Measurements from ENCODE around the gene AFF2. TPM values are rescaled to one million over a fixed set of nuclear protein-coding genes. Genes with fewer than 3 reads are reported as not detected.

The AFF2 gene
- polyA plus RNA-seq, 1 of the 3 experiments (the other 2 are of a cell fraction), result not detected

DNA sequence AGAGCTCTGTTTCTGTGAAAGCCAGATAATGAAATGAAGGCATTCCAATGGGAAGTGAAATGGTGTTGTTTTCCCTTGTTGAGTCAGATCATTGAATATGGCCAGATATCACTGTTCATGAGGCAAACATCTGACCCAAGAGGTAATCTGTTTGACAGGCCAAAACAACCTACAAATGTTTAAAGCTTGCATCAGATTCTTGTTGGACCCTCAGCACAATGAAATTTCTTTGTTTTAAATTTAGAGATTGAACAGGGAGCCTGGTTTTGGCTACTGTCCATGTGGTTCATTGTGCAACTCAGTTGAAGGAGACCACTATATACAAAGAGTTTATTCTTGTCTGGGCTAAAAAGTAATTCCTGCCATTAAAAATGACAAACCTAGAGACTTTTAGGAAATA, 159.1 kb downstream of the AFF2 start:
- TF ChIP-seq, protein P1, sequence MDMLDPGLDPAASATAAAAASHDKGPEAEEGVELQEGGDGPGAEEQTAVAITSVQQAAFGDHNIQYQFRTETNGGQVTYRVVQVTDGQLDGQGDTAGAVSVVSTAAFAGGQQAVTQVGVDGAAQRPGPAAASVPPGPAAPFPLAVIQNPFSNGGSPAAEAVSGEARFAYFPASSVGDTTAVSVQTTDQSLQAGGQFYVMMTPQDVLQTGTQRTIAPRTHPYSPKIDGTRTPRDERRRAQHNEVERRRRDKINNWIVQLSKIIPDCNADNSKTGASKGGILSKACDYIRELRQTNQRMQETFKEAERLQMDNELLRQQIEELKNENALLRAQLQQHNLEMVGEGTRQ (IDR thresholded peaks at IDR 0.05; ENCODE audit: borderline replicate concordance, low read depth, low read length), result no peak
- no peak for TF ChIP-seq FOXJ3 (CRISPR knock-in tag; IDR thresholded peaks at IDR 0.05)
- TF ChIP-seq JUND (IDR thresholded peaks at IDR 0.05), result no peak
- TF ChIP-seq, protein P2, sequence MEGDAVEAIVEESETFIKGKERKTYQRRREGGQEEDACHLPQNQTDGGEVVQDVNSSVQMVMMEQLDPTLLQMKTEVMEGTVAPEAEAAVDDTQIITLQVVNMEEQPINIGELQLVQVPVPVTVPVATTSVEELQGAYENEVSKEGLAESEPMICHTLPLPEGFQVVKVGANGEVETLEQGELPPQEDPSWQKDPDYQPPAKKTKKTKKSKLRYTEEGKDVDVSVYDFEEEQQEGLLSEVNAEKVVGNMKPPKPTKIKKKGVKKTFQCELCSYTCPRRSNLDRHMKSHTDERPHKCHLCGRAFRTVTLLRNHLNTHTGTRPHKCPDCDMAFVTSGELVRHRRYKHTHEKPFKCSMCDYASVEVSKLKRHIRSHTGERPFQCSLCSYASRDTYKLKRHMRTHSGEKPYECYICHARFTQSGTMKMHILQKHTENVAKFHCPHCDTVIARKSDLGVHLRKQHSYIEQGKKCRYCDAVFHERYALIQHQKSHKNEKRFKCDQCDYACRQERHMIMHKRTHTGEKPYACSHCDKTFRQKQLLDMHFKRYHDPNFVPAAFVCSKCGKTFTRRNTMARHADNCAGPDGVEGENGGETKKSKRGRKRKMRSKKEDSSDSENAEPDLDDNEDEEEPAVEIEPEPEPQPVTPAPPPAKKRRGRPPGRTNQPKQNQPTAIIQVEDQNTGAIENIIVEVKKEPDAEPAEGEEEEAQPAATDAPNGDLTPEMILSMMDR (IDR thresholded peaks at IDR 0.05), result no peak
- no peak for TF ChIP-seq YY1 (IDR thresholded peaks at IDR 0.05; ENCODE audit: low read depth)
- TF ChIP-seq, protein P3, sequence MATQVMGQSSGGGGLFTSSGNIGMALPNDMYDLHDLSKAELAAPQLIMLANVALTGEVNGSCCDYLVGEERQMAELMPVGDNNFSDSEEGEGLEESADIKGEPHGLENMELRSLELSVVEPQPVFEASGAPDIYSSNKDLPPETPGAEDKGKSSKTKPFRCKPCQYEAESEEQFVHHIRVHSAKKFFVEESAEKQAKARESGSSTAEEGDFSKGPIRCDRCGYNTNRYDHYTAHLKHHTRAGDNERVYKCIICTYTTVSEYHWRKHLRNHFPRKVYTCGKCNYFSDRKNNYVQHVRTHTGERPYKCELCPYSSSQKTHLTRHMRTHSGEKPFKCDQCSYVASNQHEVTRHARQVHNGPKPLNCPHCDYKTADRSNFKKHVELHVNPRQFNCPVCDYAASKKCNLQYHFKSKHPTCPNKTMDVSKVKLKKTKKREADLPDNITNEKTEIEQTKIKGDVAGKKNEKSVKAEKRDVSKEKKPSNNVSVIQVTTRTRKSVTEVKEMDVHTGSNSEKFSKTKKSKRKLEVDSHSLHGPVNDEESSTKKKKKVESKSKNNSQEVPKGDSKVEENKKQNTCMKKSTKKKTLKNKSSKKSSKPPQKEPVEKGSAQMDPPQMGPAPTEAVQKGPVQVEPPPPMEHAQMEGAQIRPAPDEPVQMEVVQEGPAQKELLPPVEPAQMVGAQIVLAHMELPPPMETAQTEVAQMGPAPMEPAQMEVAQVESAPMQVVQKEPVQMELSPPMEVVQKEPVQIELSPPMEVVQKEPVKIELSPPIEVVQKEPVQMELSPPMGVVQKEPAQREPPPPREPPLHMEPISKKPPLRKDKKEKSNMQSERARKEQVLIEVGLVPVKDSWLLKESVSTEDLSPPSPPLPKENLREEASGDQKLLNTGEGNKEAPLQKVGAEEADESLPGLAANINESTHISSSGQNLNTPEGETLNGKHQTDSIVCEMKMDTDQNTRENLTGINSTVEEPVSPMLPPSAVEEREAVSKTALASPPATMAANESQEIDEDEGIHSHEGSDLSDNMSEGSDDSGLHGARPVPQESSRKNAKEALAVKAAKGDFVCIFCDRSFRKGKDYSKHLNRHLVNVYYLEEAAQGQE (IDR thresholded peaks at IDR 0.05; ENCODE audit: low read depth, low read length), result no peak
- TF ChIP-seq FOXM1 (IDR thresholded peaks at IDR 0.05; ENCODE audit: low read depth), result no peak
- TF ChIP-seq, protein P4, sequence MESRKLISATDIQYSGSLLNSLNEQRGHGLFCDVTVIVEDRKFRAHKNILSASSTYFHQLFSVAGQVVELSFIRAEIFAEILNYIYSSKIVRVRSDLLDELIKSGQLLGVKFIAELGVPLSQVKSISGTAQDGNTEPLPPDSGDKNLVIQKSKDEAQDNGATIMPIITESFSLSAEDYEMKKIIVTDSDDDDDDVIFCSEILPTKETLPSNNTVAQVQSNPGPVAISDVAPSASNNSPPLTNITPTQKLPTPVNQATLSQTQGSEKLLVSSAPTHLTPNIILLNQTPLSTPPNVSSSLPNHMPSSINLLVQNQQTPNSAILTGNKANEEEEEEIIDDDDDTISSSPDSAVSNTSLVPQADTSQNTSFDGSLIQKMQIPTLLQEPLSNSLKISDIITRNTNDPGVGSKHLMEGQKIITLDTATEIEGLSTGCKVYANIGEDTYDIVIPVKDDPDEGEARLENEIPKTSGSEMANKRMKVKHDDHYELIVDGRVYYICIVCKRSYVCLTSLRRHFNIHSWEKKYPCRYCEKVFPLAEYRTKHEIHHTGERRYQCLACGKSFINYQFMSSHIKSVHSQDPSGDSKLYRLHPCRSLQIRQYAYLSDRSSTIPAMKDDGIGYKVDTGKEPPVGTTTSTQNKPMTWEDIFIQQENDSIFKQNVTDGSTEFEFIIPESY (IDR thresholded peaks at IDR 0.05; ENCODE audit: borderline replicate concordance, low read depth), result no peak
- no peak for TF ChIP-seq RFX5 (IDR thresholded peaks at IDR 0.05; ENCODE audit: low read length)
- no peak for TF ChIP-seq SMC3 (IDR thresholded peaks at IDR 0.05; ENCODE audit: low read depth, low read length)
- TF ChIP-seq, protein P5, sequence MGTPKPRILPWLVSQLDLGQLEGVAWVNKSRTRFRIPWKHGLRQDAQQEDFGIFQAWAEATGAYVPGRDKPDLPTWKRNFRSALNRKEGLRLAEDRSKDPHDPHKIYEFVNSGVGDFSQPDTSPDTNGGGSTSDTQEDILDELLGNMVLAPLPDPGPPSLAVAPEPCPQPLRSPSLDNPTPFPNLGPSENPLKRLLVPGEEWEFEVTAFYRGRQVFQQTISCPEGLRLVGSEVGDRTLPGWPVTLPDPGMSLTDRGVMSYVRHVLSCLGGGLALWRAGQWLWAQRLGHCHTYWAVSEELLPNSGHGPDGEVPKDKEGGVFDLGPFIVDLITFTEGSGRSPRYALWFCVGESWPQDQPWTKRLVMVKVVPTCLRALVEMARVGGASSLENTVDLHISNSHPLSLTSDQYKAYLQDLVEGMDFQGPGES (IDR thresholded peaks at IDR 0.05; ENCODE audit: low read depth, low read length), result no peak
- no peak for TF ChIP-seq CHD2 (IDR thresholded peaks at IDR 0.05; ENCODE audit: low read length, partially characterized antibody)
- TF ChIP-seq MEF2A (IDR thresholded peaks at IDR 0.05; ENCODE audit: borderline replicate concordance, low read depth), result no peak
- TF ChIP-seq, protein P6, sequence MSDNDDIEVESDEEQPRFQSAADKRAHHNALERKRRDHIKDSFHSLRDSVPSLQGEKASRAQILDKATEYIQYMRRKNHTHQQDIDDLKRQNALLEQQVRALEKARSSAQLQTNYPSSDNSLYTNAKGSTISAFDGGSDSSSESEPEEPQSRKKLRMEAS (IDR thresholded peaks at IDR 0.05; ENCODE audit: low read depth), result no peak
- no peak for TF ChIP-seq EZH2phosphoT487 (IDR thresholded peaks at IDR 0.05; ENCODE audit: borderline replicate concordance, low read depth)
- TF ChIP-seq GABPA (IDR thresholded peaks at IDR 0.05; ENCODE audit: low read depth), result no peak
- TF ChIP-seq POLR2AphosphoS5 (IDR thresholded peaks at IDR 0.05; ENCODE audit: low read depth, low read length), result no peak
- TF ChIP-seq, protein P7, sequence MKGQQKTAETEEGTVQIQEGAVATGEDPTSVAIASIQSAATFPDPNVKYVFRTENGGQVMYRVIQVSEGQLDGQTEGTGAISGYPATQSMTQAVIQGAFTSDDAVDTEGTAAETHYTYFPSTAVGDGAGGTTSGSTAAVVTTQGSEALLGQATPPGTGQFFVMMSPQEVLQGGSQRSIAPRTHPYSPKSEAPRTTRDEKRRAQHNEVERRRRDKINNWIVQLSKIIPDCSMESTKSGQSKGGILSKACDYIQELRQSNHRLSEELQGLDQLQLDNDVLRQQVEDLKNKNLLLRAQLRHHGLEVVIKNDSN (IDR thresholded peaks at IDR 0.05; ENCODE audit: borderline replicate concordance, low read depth), result no peak
- no peak for TF ChIP-seq SIN3A (IDR thresholded peaks at IDR 0.05; ENCODE audit: borderline replicate concordance, low read depth, low read length)
- H3K9ac ChIP-seq, result no peak overlapping the region
- no peaks in the 10 kb centered on the region for H3K36me3 ChIP-seq (replicated peaks in 1 of 2; ENCODE audit: control insufficient read depth in 1 of 2, insufficient read depth in 2 of 2, low read length in 1 of 2)
- no peaks in the 10 kb centered on the region for H4K20me1 ChIP-seq (ENCODE audit: insufficient read depth)
- no peaks in the 10 kb centered on the region for H3F3A ChIP-seq (replicated peaks; ENCODE audit: insufficient read depth)
- H2AFZ ChIP-seq (ENCODE audit: low read depth), result no peak overlapping the region
- DNase-seq, result no peak
- no peaks in the 10 kb centered on the region for H3K27me3 ChIP-seq (ENCODE audit: insufficient read depth)
- H3K79me2 ChIP-seq (ENCODE audit: insufficient read depth), result no peaks in the 10 kb centered on the region
- no peaks in the 10 kb centered on the region for H3K9me3 ChIP-seq
- no peaks in the 10 kb centered on the region for H3K9me2 ChIP-seq
- ChIA-PET POLR2A (no interaction called here), CTCF (no interaction called here)
- no peak overlapping the region for H3K4me3 ChIP-seq (ENCODE audit: low read depth in 2 of 2, low read length in 1 of 2)
- no peak overlapping the region for H3K4me2 ChIP-seq
- H3K27ac ChIP-seq (ENCODE audit: low read depth in 2 of 2, low read length in 1 of 2), result no peak overlapping the region
- H3K4me1 ChIP-seq (ENCODE audit: control insufficient read depth in 1 of 2, insufficient read depth in 2 of 2, low read depth in 1 of 2, low read length in 1 of 2), result no peaks in the 10 kb centered on the region

Data from SK-N-SH (cell line).